GM19397 (cell line): ENCODE results near the gene CARD14.

Experiments
- ATAC-seq: cut with Tn5 transposase; IDR thresholded peaks from one replicate; pipeline ENCODE4 v1.9.1; 2021; ENCODE audit warnings: mild to moderate bottlenecking, moderate library complexity; ENCODE audit not compliant: unreplicated experiment

CARD14 gene

DNA sequence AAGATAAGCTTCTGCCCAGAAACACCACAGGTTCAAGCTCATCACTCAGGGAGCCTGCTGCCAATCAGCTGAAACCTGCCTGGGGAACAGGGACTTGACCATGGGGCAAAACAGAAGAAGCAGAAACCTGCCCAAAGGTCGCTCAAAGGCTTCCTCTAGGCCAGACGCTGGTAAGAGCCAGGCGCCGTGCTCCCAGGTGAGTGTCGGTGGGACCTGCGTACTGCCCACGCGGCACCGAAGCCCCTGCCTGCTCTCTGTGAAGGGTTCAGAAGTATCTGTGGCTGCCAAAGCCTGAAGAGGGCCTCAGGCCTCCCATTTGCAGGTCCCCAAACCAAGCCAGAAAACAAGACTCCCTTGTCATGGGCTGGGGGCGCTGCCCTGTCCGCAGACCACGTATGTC is 39.9 kb downstream of the CARD14 start:
- no peak for ATAC-seq

DNA sequence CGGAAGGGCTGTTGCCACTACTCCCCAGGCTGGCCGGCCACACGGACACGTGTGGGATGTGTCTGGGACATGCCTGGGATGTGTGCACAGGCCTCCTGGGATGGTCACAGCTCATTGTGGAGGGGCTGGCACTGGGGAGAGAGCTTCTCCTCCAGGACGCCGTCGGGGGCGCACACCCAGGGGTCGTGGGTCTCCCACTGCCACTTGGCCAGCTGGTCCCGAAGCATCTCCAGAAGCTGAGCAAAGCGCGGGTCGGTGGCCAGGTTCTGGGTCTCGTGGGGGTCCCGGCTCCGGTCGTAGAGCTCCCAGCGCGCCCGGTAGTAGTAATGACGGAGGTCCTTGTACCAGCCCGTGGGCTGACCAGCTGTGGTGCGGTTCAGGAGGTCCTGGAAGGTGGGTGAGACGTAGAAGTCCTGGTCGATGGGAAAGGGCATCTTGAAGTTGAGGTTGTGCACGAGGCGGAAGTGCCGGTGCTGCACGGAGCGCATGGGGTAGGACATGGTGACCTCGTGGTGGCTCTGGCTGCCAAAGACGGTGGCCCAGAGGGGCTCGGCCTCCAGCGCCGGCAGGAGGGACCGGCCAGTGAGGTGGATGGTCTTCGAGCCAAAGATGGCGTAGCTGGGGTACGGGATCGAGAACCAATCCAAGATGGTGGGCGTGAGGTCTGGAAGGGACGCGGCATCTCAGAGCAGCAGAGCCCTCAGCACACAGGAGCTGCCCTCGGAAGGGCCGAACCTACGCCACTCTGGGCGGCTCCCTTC is 40.7 kb downstream of the CARD14 start:
- ATAC-seq, result no peak

DNA sequence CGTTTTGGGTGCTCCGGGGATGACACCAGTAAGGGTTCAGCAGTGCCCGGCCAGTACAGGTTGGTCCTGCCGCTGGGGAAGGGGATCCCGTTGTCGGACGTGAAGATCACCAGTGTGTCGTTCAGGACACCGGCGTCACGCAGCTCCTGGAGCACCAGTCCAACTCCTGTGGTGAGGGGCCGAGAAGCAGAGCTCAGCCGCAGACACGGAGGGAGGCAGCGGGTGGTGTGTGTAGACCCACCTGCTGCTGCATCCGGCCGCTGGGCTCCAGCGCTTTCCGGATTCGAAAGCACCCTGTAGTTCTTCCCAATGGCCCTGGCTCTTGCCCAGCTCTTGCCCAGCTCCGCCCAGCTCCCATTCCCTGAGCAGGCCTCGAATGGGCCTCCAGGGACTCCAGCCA is 42.3 kb downstream of the CARD14 start:
- ATAC-seq, result no peak

DNA sequence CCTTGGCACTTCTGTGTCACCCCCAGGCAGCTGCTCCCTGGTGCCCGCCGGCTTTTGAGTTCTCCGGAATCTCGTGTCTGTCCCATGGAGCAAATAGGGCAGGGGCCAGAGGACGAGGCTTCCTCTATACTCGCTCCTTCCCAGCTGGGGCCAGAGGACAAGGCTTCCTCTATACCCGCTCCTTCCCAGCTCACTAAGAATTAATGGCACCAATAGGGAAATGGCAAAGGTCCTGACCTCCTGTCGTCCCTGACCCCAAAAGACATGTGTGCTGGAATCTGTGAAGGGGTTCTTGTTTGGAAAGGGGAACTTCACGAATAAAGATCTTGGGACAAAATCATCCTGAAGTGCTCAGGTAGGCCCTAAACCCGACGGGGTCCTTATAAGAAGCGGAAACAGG is 42.7 kb downstream of the CARD14 start:
- ATAC-seq, result no peak

DNA sequence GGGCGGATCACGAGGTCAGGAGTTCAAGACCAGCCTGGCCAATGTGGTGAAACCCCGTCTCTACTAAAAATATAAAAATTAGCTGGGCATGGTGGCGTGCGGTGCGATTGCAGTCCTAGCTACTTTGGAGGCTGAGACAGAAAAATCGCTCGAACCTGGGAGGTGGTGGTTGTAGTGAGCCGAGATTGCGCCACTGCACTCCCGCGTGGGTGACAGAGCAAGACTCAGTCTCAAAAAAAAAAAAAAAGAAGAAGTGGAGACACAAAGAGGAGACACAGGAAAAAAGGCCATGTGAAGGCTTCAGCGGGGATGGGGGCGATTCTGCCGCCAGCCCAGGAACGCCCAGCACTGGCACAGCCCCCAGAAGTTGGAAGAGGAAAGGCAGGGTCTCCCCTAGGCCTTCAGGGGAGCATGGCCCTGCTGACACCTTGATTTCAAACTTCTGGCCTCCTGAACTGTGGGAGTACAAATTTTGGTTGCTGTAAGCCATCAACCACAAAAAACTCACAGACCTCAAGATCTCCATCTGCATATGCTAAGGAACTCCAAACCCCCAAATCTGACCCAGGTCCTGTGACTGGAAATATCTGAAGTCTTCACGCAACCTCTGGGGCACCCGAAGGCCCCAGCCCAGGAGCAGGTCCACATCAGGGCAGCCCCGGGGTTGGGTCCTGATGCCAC is 43.3 kb downstream of the CARD14 start:
- no peak for ATAC-seq

DNA sequence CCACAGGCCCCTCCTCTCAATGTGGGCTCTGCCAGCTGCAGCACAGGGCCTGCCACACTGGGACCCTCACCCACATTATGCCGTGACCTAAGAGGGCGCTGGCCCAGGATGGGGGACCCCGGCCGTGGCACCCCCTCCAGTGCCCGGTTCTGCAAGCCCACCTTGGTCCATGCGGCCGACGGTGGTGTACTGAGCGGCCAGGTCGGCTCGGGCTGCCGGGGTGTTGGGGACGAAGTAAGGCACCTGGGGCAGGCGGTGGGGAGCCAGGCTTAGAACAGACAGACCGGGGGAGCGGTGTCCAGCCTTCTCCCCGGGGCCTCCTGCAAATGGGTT is 43.8 kb downstream of the CARD14 start:
- no peak for ATAC-seq

DNA sequence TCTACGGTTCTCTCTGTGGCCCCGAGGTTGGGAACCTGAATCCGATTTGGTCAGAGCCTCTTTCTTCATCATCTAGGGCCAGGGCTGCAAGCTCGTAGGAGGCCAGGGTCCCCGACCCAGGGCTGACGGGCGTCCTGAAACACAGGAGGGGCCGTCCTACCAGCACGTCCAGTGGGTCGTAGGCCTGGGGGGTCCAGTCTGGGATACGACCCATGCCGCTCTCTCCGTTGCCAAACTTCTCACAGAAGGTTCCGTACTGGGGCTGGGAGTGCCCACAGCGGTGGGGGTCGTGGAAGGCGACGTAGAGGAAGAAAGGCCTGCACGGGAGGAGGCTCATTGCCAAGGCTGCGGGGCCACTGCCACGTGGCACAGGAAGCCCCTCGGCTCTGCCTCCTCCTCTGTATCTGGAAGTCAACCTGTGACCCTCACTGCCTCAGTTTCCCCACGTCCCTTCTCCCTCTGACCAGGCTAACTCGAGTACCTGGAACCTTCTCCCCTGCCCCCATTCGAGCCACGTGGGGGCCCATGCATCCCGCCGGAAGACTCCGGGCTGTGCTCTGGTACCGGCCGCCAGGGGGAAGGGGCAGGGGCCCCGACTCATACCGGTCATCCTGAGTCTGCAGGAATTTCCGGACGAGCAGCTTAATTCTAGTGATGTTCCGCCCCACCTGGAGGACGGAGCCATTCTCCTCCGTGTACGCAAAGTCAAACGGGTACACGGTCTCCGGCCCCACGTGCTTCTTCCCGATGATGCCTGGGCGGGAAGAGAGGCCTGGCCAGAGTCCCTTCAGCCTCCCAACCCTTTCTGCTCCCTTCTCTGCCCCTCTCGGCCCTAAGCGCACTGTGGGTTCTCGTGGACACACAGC is 44.4 kb downstream of the CARD14 start:
- no peak for ATAC-seq

DNA sequence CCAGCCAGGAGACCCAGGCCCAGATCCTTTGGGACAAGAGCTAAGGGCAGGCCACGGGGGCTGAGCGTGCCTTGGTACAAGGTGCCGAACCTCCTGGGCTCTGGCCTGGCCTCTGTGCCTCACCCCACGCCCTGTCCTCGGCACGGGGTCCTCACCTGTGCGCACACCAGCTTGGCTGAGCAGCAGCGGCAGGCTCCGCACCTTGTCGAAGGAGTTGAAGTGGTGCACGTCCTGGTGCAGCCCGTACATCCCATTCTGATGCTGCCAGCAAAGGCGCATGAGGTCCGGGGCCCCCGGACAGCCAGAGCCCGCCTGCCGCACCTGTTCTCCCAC is 45.0 kb downstream of the CARD14 start:
- no peak for ATAC-seq

DNA sequence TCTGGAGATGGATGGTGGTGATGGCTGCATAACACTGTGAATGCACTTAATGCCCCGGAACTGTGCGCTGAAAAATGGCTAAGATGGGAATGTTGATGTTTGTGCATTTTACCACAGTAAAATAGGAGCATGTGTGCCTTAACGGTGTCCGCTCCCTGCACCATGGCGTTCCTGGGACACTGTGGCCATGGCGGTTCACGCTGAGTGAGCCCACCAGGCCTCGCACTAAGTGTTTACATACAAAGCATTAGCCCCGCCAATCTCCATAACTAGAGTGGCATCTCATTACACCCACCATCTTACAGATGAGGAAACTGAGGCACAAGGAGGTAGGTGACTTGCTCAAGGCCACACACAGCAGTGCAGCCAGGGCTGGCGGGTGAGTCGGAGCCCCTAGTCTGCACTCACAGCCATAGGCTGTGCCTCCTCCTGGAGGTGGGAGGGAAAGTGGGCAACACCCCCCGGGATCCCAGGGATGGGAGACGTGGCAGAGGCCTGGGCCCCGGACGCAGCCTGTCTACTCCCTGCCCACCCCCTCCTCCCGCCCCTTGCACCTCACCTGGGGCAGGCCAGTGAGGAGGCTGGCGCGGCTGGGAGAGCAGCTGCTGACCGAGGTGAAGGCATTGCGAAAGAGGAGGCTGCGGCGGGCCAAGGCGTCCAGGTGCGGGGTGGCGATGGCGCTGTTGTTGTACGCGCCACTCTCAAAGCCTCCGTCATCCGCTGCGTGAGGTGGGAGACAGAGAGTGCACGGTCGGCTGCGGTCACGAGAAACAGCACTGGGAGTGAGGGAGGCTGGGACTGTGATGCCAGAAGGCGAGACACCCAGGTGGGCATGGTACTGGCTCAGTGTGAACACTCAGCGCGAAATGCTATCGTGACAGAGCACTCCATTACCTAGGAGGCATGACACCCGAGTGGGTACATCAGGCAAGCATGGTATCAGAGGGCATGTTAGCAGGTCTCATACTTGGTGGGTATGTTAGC is 46.9 kb downstream of the CARD14 start:
- ATAC-seq, result no peak

DNA sequence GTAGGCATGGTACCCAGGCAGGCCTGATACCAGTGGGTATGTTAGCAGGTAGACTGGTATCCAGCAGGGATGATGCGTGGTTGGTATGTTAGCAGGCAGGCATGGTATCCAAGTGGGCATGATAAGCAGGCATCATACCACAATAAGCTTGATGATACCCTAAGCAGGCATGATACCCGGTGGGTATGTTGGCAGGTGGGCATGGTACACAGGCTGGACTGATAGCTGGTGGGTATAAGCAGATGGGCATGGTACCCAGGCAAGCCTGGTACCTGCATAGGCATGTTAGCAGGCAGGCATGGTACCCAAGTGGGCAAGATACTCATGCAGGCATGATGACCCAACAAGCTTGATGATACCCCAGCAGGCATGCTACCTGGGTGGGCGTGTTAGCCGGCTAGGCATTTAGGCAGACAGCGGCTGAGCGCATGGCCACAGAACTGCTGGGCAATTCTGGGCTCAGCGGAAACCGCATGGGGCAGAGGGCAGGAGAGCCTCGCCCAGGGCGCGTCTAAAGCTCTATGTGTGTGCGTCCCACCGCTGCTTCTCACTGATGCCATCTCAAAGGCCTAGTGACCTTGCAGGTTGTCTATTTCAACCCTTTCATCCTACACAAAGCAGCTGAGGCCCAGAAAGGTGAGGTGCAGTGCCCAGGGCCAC is 48.0 kb downstream of the CARD14 start:
- ATAC-seq, result no peak

DNA sequence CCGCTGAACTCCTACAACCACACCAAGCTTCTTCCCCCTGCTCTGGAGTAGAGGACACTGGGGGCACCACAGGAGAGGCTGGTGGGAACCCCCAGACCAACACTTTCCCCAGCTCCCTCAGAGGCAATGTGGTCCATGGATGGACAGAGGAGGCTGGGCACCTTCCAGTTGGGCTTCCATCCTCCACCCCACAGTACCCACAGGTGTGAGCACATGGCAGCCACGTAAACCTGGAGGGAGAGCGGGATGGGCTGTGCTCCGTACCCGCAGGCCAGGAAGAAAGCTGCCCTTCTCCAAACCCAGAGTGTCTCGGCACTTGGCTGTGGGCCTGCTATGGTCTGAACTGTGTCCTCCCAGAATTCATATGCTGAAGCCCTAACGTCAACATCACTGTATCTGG is 48.6 kb downstream of the CARD14 start:
- ATAC-seq, result no peak

DNA sequence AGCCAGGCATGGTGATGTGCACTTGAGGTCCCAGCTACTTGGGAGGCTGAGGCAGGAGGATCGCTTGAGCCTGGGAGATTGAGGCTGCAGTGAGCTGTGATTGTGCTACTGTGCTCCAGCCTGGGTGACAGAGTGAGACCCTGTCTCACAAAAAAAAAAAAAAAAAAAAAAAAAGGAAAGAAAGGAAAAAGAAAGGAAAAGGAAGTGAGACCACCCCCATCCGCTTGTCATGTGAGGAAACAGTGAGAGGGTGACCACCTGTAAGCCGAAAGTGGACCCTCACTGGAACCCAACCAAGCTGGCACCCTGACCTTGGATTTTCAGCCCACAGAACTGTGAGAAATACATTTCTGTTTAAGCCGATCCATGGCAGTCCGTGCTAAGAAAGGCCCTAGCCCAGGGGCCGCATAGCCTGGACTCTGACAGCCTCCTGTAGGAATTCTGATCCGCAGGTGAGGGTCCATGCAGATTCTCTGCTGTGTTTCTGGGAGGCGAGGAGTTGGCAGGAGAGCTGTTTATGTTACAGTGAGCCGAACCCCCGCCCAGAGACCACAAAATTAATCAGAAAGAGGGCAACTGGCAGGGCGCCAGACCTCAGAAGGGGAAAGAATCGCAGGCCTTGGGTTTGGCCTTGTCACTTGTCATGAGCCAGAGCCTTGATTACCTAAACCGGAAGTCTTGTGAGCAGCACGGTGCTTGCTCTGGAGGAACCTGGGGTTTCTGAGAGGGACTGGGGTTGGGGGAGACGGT is 49.4 kb downstream of the CARD14 start:
- ATAC-seq, result no peak

DNA sequence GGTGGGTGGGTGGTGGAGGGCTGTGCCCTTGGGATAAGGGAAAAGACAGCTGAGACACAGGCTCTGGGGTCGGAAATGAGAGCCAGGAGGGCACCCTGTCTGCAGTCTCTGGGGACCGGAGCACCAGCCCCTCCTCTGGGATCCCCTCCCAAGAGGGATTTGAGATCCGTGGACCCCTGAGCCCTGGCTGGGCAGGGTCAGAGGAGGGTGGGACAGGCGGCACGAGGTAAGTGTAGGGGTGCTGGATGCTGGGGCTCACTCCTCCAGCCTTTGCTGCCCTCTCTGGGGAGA is 49.9 kb downstream of the CARD14 start:
- ATAC-seq, result no peak

DNA sequence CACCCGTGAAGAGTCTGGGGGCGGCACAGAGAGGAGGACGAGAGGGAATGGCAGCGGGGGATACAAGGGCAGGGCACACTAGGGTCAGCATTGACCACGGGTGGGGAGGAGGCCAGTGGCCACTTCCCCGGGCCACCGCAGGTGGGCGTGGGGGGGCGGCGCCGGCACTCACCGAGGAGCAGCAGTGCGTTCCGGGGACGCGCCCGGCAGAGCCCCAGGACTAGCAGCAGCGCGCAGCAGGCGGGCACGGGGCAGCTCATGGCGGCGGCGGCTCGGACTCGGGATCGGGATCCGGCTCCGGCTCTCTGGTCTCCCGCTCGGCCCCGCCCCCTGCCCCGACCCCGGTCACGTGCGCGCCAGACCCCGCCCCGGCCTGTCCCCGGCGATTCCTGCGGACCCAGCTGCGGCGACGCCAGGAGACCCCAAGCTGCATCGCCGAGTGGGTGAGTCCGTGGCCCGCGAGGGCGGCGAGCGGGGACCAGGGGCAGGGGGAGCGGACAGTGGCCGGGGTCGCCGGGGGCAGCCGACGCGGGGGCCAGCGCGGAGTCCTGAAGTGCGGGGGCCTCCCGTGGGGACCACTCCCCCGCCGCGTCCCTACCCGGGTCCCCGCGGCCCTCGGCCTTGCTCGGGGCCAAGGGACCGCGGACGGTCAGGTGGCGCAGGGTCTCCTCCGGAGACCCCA is 50.4 kb downstream of the CARD14 start, which contains the start of the genes SGSH and SLC26A11:
SGSH (minus strand) TSS at position 280 of the 682 bp plus-strand sequence; CDS start at position 260, 20 bp downstream.
SLC26A11 (plus strand) TSS at position 374 of the 682 bp plus-strand sequence. CDS start 1,134 bp downstream, outside the sequence.
- no peak for ATAC-seq

DNA sequence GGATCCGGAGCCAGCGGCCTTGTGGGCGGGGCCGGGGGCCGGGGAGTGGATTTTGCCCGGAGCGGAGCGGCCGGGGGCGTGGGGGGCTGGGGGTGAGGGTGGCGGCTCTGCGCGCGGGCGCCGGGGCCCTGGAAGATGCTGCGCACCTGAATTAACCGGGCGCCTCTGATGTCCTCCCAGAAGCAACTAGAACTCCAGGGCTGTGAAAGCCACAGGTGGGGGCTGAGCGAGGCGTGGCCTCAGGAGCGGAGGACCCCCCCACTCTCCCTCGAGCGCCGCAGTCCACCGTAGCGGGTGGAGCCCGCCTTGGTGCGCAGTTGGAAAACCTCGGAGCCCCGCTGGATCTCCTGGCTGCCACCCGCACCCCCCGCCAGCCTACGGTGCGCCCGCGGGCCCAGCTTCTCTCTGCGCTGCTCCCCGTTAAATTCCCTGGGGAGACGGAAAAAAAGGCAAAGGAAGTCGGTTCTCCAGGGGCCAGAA is 50.9 kb downstream of the CARD14 start:
- no peak for ATAC-seq

DNA sequence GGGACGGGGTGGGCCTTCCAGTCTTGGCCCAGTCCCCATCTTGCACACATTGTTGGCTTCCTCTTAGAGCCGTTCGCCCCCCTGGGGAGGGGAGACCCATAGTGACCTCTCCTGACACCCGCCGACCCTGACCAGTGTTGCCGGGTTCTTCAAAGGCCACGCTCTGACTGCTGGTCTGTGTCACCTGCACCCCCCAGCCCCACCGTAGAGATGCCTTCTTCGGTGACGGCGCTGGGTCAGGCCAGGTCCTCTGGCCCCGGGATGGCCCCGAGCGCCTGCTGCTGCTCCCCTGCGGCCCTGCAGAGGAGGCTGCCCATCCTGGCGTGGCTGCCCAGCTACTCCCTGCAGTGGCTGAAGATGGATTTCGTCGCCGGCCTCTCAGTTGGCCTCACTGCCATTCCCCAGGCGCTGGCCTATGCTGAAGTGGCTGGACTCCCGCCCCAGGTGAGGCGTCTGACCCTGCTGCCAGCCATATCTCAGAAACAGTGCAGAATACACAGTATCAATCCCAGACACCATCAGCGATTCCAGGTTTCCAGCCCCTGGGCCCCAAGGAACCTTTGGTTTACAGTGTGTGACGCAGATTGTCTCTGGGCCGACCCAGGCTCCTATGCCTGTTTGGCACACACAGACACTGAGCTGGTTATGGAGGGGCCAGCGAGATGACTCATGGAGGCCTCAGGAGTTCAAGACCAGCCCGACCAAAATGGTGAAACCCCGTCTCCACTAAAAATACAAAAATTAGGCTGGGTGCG is 51.7 kb downstream of the CARD14 start:
- no peak for ATAC-seq

DNA sequence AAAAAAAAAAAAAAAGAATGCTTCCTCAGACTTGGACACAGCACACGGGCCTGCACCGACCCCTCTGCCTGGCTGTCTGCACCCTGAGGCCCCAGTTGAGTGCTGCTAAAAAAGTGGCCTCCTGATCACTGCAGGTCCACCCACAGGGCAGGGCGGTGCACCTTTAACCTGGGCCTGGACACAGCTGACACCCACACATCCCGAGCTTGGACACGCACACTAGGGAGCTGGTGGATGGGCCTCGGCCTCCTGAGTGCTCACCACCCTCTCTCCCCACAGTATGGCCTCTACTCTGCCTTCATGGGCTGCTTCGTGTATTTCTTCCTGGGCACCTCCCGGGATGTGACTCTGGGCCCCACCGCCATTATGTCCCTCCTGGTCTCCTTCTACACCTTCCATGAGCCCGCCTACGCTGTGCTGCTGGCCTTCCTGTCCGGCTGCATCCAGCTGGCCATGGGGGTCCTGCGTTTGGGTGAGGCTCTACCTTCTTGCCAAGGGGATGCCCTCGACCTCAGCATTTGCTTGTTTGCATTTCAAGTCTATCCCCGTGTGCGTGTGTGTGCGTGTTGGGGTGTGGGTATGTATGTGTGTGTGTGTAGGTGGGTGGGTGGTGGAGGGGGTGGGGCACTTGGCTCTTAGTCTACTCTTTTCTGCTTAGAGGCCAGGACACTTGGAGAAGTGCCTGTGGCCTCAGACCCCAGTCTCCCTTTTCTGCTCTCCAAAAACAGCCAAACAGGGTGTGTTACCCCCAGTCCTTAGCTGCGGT is 52.7 kb downstream of the CARD14 start:
- no peak for ATAC-seq
